ENCODE measurements around the gene CPA1. TPM values are rescaled to one million over a fixed set of nuclear protein-coding genes. Genes with fewer than 3 reads are reported as not detected.

Gene CPA1
- total and polyA plus RNA-seq, 9 of the 15 experiments (the other 6 are each of a cell fraction or from before 2014, with no cell fraction given), result 6.5 TPM; not detected in 8

- no peak for ATAC-seq
- H3K27ac ChIP-seq (ENCODE audit: extremely low read depth, low read depth, low read length), result no peak overlapping the region
- BruUV-seq (replicated peaks), result no TSS peak
Measured at GRCh38 chr7:130432886-130433285, 52.6 kb downstream of the CPA1 start.

DNA sequence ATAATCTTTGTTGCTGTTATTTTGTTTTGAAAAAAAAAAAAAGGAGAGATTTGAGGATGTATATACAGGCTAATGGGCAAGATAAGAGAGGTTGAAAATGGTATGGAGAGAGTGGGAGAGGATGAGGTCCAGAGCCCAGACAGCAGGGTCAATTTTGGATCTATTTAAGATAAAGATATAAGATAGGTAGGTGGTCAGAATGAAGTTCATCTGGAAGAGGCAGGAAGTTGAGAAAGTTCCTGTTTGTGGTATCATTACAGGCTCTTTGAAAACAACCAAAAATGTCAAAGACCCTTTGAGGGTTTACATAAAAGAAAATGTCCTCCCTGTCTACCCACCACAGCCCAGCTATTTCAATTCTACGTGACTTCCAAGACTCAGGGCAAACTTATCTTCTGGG lies 53.0 kb downstream of the CPA1 start:
- ChIA-PET POLR2A (interaction anchor here (1.1 kb wide), 1 partner anchor 8 kb away, joined by 4 read pairs; no protein-coding TSS in a partner anchor), CTCF (ENCODE audit: low intra/inter-chr PET ratio) (no interaction called here)
- Histone ChIP-seq H3K9ac (ENCODE audit: insufficient read depth in 1 of 2, low read depth in 2 of 2, low read length in 2 of 2) (no peak overlapping the region), H3K27ac (ENCODE audit: extremely low read depth, low read depth, low read length) (no peak overlapping the region), H3K9me1 (ENCODE audit: control insufficient read depth, insufficient read depth, low read length) (no peaks in the 10 kb centered on the region), H3K9me3 (replicated peaks; ENCODE audit: control insufficient read depth, insufficient read depth, low read depth, low read length) (no peaks in the 10 kb centered on the region), H3K27me3 (ENCODE audit: control insufficient read depth in 2 of 2, insufficient read depth in 2 of 2, low read length in 2 of 2) (peaks cover 4 to 21% of the 10 kb centered on the region in 2 experiments; a peak in 3 of 5 replicates), H3K79me2 (ENCODE audit: control insufficient read depth, insufficient read depth, low read length) (no peaks in the 10 kb centered on the region), H3K4me1 (replicated peaks in 1 of 2; ENCODE audit: control insufficient read depth in 2 of 2, insufficient read depth in 2 of 2, low read length in 2 of 2) (no peaks in the 10 kb centered on the region), H3K4me2 (ENCODE audit: insufficient read depth, low read length) (no peak overlapping the region), H2AFZ (ENCODE audit: low read depth, low read length) (peak overlapping the region; percentile 23; the same call in 1 of the 2 replicates), H4K20me1 (replicated peaks; ENCODE audit: control insufficient read depth, insufficient read depth, low read length) (no peaks in the 10 kb centered on the region), H3K36me3 (ENCODE audit: control insufficient read depth, insufficient read depth, low read length) (no peaks in the 10 kb centered on the region), H3K4me3 (no peak overlapping the region)
- FAIRE-seq, result no peak
- BruUV-seq (replicated peaks), result no TSS peak
- no peak for ATAC-seq
- 37% methylated on average over 1 of the region's 1 CpG for WGBS (ENCODE audit: insufficient coverage, low coverage, missing lambda C conversion rate)
- intact Hi-C loops (cut with micrococcal nuclease) (no loop called here), in situ Hi-C loops (cut with MboI) (no loop called here)
- no peak for DNase-seq (ENCODE audit: extremely low read depth in 1 of 4, low spot score in 3 of 4)
- no peak for TF ChIP-seq REST (IDR thresholded peaks at IDR 0.05; ENCODE audit: borderline replicate concordance)
- TF ChIP-seq REST (CRISPR knock-in tag; IDR thresholded peaks at IDR 0.05; ENCODE audit: low read depth), result no peak
- no peak for TF ChIP-seq SMARCB1 (IDR thresholded peaks at IDR 0.05; ENCODE audit: insufficient read length, low read depth)
- TF ChIP-seq, protein P1, sequence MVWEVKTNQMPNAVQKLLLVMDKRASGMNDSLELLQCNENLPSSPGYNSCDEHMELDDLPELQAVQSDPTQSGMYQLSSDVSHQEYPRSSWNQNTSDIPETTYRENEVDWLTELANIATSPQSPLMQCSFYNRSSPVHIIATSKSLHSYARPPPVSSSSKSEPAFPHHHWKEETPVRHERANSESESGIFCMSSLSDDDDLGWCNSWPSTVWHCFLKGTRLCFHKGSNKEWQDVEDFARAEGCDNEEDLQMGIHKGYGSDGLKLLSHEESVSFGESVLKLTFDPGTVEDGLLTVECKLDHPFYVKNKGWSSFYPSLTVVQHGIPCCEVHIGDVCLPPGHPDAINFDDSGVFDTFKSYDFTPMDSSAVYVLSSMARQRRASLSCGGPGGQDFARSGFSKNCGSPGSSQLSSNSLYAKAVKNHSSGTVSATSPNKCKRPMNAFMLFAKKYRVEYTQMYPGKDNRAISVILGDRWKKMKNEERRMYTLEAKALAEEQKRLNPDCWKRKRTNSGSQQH (CRISPR knock-in tag; IDR thresholded peaks at IDR 0.05), result no peak
- TF ChIP-seq TAL1 (IDR thresholded peaks at IDR 0.05), result no peak
- no peak for TF ChIP-seq STAT5A (IDR thresholded peaks at IDR 0.05; ENCODE audit: borderline replicate concordance, low read length)

More at GRCh38 chr7:130432886-130433285, 52.6 kb downstream of the CPA1 start:
- in situ Hi-C loops (cut with MboI), result no loop called here
- ChIA-PET POLR2A (interaction anchor here (1.1 kb wide), 1 partner anchor 8 kb away, joined by 4 read pairs; no protein-coding TSS in a partner anchor), CTCF (ENCODE audit: low intra/inter-chr PET ratio) (no interaction called here)
- no peak for TF ChIP-seq NFIC (IDR thresholded peaks at IDR 0.05)
- TF ChIP-seq ZNF253 (CRISPR knock-in tag; conservative IDR thresholded peaks at IDR 0.05), result no peak
- DNase-seq (ENCODE audit: extremely low read depth in 1 of 4, low spot score in 3 of 4) (no peak), FAIRE-seq (no peak)
- H2AFZ ChIP-seq (ENCODE audit: low read depth, low read length), result no peak overlapping the region
- H3K4me3 ChIP-seq, result no peak overlapping the region
- no peaks in the 10 kb centered on the region for H3K36me3 ChIP-seq (ENCODE audit: control insufficient read depth, insufficient read depth, low read length)
- H3K9ac ChIP-seq (ENCODE audit: insufficient read depth in 1 of 2, low read depth in 2 of 2, low read length in 2 of 2), result no peak overlapping the region
- no peak overlapping the region for H3K4me2 ChIP-seq (ENCODE audit: insufficient read depth, low read length)
- no peaks in the 10 kb centered on the region for H3K9me3 ChIP-seq (replicated peaks; ENCODE audit: control insufficient read depth, insufficient read depth, low read depth, low read length)
- intact Hi-C loops (cut with micrococcal nuclease), result no loop called here
- no peaks in the 10 kb centered on the region for H3K9me1 ChIP-seq (ENCODE audit: control insufficient read depth, insufficient read depth, low read length)
- WGBS (ENCODE audit: insufficient coverage, low coverage, missing lambda C conversion rate), result 45% methylated on average over 3 of the region's 3 CpGs
- peaks cover 4 to 21% of the 10 kb centered on the region in 2 experiments; a peak in 3 of 5 replicates for H3K27me3 ChIP-seq (ENCODE audit: control insufficient read depth in 2 of 2, insufficient read depth in 2 of 2, low read length in 2 of 2)
- no peaks in the 10 kb centered on the region for H3K4me1 ChIP-seq (replicated peaks in 1 of 2; ENCODE audit: control insufficient read depth in 2 of 2, insufficient read depth in 2 of 2, low read length in 2 of 2)
- H3K79me2 ChIP-seq (ENCODE audit: control insufficient read depth, insufficient read depth, low read length), result no peaks in the 10 kb centered on the region
- no peaks in the 10 kb centered on the region for H4K20me1 ChIP-seq (replicated peaks; ENCODE audit: control insufficient read depth, insufficient read depth, low read length)

Measured in K562 (cell line).